HG03521 (cell line): ENCODE data around the gene EMD.
"Not testable (repeated sequence)": the region's sequence is repeated elsewhere in the genome, so short reads cannot be mapped to it uniquely, and the experiment has no call there.

Experiments
- ATAC-seq: cut with Tn5 transposase; IDR thresholded peaks from one replicate; pipeline ENCODE4 v1.9.1; 2021; ENCODE audit warnings: mild to moderate bottlenecking, moderate library complexity; ENCODE audit not compliant: unreplicated experiment

Gene EMD

GRCh38 chrX:154389812-154390747 is 11.0 kb downstream of the EMD start:
- ATAC-seq, result peak; percentile 76

GRCh38 chrX:154396363-154396762 is 17.3 kb downstream of the EMD start:
- ATAC-seq, result not testable (repeated sequence)

GRCh38 chrX:154396973-154397887 is 18.1 kb downstream of the EMD start:
- peak; percentile 39 for ATAC-seq

GRCh38 chrX:154397888-154398667 is 19.0 kb downstream of the EMD start, which contains the start of gene RPL10:
Gene RPL10 (plus strand): TSS chrX:154398377. CDS start chrX:154398520, 143 bp downstream.
- ATAC-seq, result peak; percentile 80

GRCh38 chrX:154398668-154399526 is 19.8 kb downstream of the EMD start:
- no peak for ATAC-seq

GRCh38 chrX:154399527-154400368 is 20.7 kb downstream of the EMD start:
- ATAC-seq, result no peak

GRCh38 chrX:154400369-154400817 is 21.3 kb downstream of the EMD start:
- ATAC-seq, result not testable (repeated sequence)

GRCh38 chrX:154401045-154401799 is 22.1 kb downstream of the EMD start:
- ATAC-seq, result no peak

GRCh38 chrX:154401918-154402621 is 23.0 kb downstream of the EMD start:
- ATAC-seq, result no peak

GRCh38 chrX:154402622-154403127 is 23.6 kb downstream of the EMD start:
- ATAC-seq, result no peak

- ATAC-seq, result no peak
Measured at GRCh38 chrX:154403192-154403591, 24.1 kb downstream of the EMD start.

- no peak for ATAC-seq
Measured at GRCh38 chrX:154403858-154404257, 24.8 kb downstream of the EMD start.

GRCh38 chrX:154404625-154405192 is 25.6 kb downstream of the EMD start:
- no peak for ATAC-seq

GRCh38 chrX:154408659-154409221 is 29.6 kb downstream of the EMD start:
- ATAC-seq, result no peak

- ATAC-seq, result no peak
Measured at GRCh38 chrX:154409222-154409871, 30.3 kb downstream of the EMD start, which contains the start of gene DNASE1L1. Gene DNASE1L1 (minus strand): TSS chrX:154409254. CDS start chrX:154405568, 3,686 bp downstream.

- peak; percentile 51 for ATAC-seq
Measured at GRCh38 chrX:154411981-154412340, 32.9 kb downstream of the EMD start.
